ENCODE results near the gene MORC3. TPM values are rescaled to one million over a fixed set of nuclear protein-coding genes. Genes with fewer than 3 reads are reported as not detected.
A peak's percentile ranks its signal among the peaks of the same experiment; 100 is the strongest.
"Not testable (repeated sequence)": the region's sequence is repeated elsewhere in the genome, so short reads cannot be mapped to it uniquely, and the experiment has no call there.

Gene MORC3
- 89.3 TPM for total RNA-seq (ENCODE audit: insufficient read depth, low replicate concordance)

- peak; percentile 99 for DNase-seq (ENCODE audit: low spot score)
Measured at GRCh38 chr21:36319767-36320420, at the start of gene MORC3. TSS of gene MORC3 (plus strand) at chr21:36320197. CDS start at chr21:36320265, 68 bp downstream.

- DNase-seq (ENCODE audit: low spot score): not testable (repeated sequence)
Measured at GRCh38 chr21:36270786-36271695, 49.0 kb upstream of the MORC3 start.

- no peak for DNase-seq (ENCODE audit: low spot score)
Measured at GRCh38 chr21:36274128-36274527, 45.9 kb upstream of the MORC3 start.

GRCh38 chr21:36282568-36283230, 37.3 kb upstream of the MORC3 start:
- peak; percentile 57 for DNase-seq (ENCODE audit: low spot score)

- not testable (repeated sequence) for DNase-seq (ENCODE audit: low spot score)
Measured at GRCh38 chr21:36283231-36283622, 36.8 kb upstream of the MORC3 start.

GRCh38 chr21:36288651-36289243, 31.2 kb upstream of the MORC3 start:
- DNase-seq (ENCODE audit: low spot score): no peak

- DNase-seq (ENCODE audit: low spot score): no peak
Measured at GRCh38 chr21:36291509-36291908, 28.5 kb upstream of the MORC3 start.

GRCh38 chr21:36297406-36297937, 22.5 kb upstream of the MORC3 start:
- DNase-seq (ENCODE audit: low spot score): no peak

GRCh38 chr21:36297938-36298572, 21.9 kb upstream of the MORC3 start:
- peak; percentile 76 for DNase-seq (ENCODE audit: low spot score)

GRCh38 chr21:36306872-36307534, 13.0 kb upstream of the MORC3 start:
- DNase-seq (ENCODE audit: low spot score): no peak

GRCh38 chr21:36310016-36310415, 10.0 kb upstream of the MORC3 start:
- no peak for DNase-seq (ENCODE audit: low spot score)

GRCh38 chr21:36313446-36313845, 6.6 kb upstream of the MORC3 start:
- not testable (repeated sequence) for DNase-seq (ENCODE audit: low spot score)

GRCh38 chr21:36316045-36316444, 4.0 kb upstream of the MORC3 start:
- DNase-seq (ENCODE audit: low spot score): not testable (repeated sequence)

GRCh38 chr21:36316872-36317484, 3.0 kb upstream of the MORC3 start:
- DNase-seq (ENCODE audit: low spot score): no peak

GRCh38 chr21:36319406-36319766, 611 bp upstream of the MORC3 start:
- not testable (repeated sequence) for DNase-seq (ENCODE audit: low spot score)

GRCh38 chr21:36320421-36321324, 676 bp downstream of the MORC3 start:
- peak; percentile 85 for DNase-seq (ENCODE audit: low spot score)

GRCh38 chr21:36321325-36322082, 1.5 kb downstream of the MORC3 start:
- DNase-seq (ENCODE audit: low spot score): peak; percentile 40

- no peak for DNase-seq (ENCODE audit: low spot score)
Measured at GRCh38 chr21:36322083-36322424, 2.1 kb downstream of the MORC3 start.

Data from umbilical cord (tissue), 2 donors.